8988T (cell line): Measurements from ENCODE around the gene ORMDL1.

Experiments
- DNase-seq: peaks from one replicate; pipeline ENCODE4 v3.0.0; 2011

Gene ORMDL1

DNA sequence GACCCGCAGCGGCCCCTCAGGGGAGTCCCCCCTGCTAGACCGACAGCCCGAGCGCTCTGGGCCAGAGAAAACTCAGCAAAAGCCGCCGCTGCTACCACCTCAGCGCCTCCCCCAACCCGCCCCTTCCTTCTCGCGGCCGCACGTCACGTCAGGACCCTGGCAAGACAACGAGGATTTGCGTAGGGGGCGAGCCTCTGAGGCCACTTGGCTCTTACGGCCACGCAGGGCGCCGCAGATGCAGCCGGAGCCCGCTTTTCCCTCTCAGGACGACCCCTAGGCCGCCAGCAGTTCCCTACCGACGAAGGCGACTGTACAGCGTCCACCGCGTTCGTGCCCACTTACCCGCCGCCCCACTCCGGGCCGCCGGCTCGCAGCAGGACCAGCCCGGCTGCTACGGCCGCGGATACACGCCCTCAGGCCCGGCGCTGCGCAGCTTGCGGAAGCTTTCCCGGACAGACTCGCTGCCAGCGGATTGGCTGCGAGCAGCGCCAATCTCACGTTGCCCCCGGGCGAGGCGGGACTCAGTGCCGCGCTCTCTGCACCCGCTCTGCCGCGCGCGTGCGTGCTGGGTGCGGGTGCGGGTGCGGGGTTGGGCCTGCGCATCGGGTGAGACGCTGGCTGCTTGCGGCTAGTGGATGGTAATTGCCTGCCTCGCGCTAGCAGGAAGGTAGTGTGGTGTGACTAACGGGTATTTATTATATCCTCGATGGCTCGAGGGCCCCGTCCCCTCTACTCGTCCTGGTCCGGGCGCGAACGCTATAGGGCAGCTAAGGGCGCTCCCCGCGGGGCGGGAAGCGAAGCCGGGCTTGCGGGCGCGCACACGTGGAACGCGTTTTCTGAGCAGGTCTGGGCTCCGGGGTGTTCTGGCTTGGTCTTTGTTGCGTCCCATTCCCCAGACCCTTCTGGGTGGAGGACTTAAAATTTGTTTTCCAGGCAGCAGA, at the start of gene ORMDL1, which contains the start of gene PMS1:
Gene ORMDL1, minus strand, starts transcription at position 413 of the 941 bp plus-strand sequence. CDS start 1,744 bp downstream, outside the sequence.
Gene PMS1, plus strand, starts transcription at position 524 of the 941 bp plus-strand sequence. CDS start 7,360 bp downstream, outside the sequence.
- peak; percentile 69 for DNase-seq

GRCh38 chr2:189830510-189830909, 46.4 kb upstream of the ORMDL1 start:
- DNase-seq, result no peak

GRCh38 chr2:189829102-189829833, 45.1 kb upstream of the ORMDL1 start:
- no peak for DNase-seq

- no peak for DNase-seq
Measured at GRCh38 chr2:189826039-189826438, 41.9 kb upstream of the ORMDL1 start.

DNA sequence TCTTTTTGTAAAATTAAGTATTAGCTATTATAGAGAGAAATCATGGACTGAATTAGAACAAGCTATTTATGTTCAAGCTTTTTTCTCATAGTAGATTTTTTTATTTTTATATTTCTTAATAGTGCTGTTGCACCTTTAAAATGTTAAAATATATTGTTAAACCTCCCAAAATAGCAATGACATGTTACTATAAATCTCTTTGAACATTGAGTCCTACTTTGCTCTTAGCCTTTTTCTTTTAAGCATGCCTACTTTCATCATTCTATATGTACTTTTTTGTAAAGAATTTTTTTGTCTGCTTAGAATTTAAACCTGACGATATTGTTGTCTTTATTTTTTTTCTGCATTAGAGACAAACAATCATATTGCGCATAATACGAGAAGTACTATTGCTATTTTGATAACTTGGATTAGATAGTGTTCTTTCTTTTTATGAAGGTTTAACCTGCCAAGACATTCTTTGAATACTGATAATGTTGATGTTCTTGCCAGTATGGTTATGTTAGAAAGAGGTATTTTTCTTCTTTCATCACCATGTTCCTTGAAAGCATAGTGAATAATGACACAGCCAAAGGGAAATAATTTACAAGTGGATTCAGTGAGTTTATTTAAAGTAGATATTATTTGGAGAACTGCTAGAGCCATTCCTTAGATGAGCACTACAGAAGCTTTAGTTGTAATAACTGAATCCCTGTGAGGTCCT, 40.7 kb upstream of the ORMDL1 start:
- DNase-seq, result no peak

DNA sequence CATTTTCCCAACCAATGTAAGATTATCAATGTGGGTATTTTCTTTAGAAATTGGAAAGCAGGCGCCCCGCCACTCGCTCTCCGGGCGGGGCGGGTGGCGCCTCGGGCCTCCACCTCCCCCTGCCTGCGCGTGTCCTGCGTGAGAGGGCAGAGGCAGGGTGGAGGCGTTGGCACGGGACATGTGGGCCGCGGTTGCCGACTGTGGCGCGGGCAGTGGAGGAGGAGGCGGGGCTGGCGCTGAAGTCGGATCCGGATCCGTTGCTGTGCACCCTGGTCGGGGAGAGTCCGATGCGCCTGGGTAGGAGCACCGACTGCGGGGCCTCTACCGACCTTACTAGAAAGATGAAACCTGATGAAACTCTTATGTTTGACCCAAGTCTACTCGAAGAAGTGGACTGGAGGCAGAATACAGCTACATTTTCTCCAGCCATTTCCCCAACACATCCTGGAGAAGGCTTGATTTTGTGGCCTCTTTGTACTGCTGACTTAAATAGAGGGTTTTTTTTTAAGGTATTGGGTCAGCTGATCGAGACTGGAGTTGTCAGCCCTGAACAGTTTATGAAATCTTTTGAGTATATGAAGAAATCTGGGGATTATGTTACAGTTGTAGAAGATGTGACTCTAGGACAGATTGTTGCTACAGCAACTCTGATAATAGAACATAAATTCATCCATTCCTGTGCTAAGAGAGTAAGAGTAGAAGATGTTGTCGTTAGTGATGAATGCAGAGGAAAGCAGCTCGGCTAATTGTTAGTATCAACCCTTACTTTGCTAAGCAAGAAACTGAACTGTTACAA, 38.0 kb upstream of the ORMDL1 start:
- no peak for DNase-seq

- no peak for DNase-seq
Measured at GRCh38 chr2:189819297-189819704, 35.2 kb upstream of the ORMDL1 start.

DNA sequence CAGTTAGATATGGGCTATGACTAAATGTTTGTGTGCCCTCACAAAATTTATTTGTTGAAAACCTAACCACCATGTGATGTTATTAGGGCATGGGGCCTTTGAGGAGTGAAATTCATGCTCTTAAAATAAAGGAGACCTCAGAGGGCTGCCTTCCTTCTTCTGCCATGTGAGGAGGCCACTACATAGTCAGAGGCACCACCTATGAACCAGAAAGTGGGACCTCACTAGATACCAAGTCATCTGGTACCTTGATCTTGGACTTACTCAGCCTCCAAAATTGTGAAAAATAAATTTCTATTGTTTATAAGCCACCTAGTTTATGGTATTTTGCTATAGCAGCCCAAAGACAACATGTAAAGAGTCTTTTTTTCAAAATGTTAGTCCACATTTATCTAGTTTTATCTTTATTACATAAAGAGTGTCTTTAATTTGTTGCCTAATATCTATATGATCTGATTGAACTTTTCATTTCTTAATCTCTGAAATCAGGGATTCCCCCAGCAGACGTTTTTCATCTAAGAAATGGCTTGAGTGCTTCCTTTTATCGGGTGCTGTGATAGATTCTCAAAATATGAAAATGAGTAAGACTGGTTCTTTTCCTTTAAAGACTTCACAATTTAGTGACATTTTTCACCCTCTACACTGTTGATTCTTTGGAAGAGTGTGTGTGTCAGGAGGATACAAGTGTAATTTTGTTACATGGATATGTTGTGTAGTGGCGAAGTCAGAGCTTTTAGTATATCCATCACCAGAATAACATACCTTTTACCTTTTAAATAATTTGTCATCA, 34.3 kb upstream of the ORMDL1 start:
- no peak for DNase-seq

DNA sequence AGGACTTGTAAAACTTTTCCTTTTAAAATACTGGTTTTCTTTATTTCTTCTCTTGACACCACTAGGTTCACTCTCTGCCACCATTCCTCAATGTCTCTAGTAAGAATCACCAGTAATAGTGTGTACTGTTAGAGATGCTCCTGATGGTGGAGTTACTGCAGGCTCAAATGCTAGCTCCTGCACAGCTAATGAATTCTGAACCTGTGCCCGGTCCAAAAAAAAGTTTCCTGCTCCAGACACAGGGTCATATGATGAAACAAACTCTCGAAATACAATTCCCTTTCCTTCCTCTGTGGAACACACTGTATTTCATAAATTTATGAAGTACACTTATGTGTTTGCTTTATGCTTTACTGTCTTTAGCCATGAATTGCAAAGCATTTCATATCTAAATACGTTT, 19.3 kb upstream of the ORMDL1 start:
- DNase-seq, result no peak

DNA sequence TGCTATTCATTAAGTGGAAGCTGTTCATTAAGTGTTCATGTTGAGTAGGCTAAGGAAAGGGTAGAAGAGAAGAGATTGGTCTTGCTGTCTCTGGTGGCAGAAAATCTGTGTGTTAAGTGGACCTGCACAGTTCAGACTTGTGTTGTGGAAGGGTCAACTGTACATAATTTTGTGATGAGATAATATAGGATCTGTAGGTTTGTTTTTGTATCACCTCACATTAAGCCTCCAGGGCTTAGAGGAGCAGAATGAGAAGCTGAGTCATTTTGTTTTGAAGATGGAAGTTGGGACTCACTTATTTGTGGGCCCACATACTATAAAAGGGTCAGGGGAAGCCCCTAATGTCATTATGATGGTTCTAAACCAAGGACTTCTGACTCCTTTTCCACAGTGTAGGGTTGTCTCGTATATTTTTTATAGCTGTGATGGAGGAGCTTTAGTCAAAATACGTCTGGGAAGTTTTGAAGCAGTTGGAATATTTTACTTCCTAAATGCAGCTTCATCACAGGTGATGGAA, 18.3 kb upstream of the ORMDL1 start:
- no peak for DNase-seq

- no peak for DNase-seq
Measured at GRCh38 chr2:189799531-189799930, 15.4 kb upstream of the ORMDL1 start.

GRCh38 chr2:189799030-189799331, 14.8 kb upstream of the ORMDL1 start:
- no peak for DNase-seq

DNA sequence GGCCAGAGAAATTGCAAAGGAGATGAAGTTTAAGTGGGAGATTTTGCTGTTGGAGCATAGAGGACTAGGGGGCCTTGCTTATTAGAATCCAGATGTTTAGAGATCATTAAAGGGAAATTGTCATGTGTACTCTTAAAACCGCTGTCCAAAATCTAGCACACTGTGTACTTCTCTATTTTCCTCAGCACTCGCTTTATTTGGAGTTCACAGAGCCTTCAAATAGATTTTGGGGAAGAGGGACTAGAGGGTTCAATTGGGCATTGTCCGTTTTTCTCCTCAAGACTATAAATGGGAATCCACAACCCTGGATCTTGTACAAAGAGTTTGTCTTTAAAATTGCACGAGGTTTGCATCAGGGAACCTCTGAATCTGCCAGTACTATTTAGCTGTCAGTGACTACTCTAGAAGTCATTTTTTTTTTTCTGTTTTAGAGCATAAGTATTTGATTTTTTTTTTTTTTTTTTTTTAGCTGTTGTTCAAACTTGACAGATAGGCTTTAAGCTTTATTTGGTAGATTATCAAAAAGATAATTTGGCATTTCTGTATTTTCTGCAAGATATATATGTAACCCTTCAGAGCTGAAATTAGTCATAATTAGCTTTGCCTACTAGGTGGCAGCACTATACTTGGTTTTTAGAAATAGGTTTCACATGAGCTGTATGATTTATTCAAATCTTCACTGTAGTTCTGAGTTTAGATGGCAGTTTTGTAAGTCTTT, 14.3 kb upstream of the ORMDL1 start:
- DNase-seq, result no peak

GRCh38 chr2:189797902-189798301, 13.8 kb upstream of the ORMDL1 start:
- no peak for DNase-seq

GRCh38 chr2:189794310-189794709, 10.2 kb upstream of the ORMDL1 start:
- DNase-seq, result no peak

- DNase-seq, result no peak
Measured at GRCh38 chr2:189791338-189792042, 7.4 kb upstream of the ORMDL1 start.

DNA sequence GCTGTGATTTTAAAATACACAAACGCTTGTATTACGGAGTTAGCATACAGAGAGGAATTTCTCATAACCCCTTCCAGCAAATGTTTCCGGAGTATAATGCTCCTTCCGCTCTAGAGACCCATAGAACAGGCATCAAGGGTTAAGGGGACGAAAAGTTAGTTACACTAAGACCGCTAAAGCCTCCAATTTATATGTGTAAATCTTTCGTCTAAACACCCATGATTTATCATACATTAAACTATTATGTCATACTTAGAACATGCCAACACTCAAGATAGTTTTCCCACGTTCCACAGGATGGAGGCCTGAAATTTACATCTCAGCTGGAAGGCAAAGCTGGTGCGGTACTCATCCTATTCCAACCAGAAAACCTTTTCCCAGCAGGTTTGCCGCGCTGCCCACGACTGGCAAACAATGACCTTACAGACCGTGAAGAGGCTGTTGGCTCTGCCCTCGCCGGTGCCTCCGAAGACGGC, 650 bp downstream of the ORMDL1 start:
- no peak for DNase-seq

DNA sequence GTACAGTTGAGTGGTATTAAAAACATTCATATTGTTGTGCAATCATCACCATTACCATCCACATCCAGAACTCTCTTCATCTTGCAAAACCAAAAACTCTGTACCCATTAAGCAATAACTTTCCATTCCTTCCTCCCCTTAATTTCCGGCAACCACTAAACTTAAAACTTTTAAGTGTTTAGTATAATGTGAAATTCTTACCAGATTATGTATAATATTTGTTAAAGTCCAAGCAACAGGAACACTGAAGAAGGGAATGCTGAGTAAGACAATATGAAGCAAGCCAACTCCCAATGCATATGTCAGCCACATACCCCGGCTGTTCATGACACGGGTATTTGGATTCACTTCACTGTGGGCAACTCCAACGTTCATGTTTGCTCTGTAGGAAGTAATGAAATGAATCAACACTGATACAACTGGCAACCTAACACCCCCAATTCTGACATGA, 1.9 kb downstream of the ORMDL1 start:
- no peak for DNase-seq

- no peak for DNase-seq
Measured at GRCh38 chr2:189772212-189772611, 11.9 kb downstream of the ORMDL1 start.
